Measurements from ENCODE around the gene FNBP1.

FNBP1 gene

DNA sequence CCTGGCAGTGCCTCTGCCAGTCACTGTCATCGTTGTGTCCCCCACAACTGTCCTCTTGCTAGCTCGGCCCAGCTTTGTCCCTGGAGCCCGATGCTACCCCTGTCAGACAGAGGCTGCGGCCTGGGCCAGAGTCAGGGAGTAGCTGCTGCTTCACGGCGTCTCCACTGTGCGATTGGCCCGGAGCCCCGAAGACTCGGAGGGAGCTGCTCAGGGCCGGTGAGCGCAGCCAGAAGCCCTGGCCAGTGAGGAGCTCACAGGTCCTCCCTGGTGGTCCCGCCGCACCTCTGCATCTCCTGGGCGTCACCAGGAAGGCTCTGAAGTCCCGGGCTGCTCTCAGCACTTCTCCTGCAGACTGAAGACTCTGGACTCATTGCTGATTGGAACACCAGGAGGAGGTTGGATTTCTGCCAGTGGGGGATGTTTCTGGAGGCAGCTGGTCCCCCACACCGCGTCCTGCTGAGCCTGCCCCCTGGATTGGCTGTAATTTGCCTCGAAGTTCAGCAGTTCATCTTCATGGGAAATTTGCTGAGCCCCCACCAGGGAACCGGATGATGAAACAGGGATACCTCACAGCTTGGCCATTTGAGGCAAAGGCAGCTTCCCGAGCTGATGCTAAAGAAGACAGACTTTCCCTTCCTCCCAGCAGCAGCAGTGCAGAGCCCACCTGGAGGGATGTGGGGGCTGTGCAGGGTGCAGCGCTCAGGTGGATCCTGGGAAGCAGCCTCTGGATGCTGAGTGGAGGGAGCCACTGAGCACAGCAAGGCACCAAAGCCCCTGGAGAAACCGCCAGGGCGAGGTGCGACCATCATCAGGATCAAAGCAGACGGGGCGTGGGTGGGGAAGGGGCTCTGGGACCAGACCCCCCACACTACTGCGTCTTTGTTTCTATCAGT, 162.1 kb downstream of the FNBP1 start:
- DNase-seq = peak in 1 of 58 donors; percentile 53

GRCh38 chr9:129879991-129880653, 162.9 kb downstream of the FNBP1 start:
- no peak for DNase-seq

GRCh38 chr9:129879103-129879699, 163.8 kb downstream of the FNBP1 start:
- no peak for DNase-seq

- DNase-seq = no peak
Measured at GRCh38 chr9:129878291-129878690, 164.7 kb downstream of the FNBP1 start.

- DNase-seq = no peak
Measured at GRCh38 chr9:129876815-129877214, 166.2 kb downstream of the FNBP1 start.

DNA sequence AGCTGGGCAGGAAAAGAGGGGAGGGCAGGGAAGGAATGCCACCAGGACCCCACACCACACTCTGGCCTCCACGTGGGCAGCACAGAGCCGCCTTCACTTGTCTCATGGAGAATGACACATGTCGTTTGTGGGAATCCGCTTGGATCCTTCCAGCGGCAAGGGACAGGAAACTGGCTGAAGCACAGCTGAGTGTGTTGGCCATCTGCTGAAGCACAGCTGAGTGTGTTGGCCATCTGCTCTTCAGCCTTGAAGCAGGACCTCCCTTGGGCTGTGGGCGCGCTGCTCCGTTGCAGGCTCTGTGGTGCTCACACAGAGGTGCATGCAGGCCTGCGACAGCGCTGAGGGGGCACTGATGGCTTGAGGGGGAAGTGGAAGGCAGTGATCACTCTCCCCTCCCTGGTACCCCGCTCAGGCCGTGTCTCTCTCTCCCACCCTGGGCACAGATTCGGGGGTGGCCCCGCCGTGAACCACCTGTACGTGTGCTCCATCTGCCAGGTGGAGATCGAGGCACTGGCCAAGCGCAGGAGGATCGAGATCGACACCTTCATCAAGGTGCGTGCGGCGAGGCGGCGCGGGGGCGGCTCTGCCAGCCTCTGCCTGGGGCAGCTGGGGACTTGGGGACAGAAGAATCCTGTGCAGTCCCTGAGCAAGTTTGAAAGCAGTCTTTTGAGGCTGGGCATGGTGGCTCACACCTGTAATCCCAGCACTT, 167.1 kb downstream of the FNBP1 start:
- DNase-seq = peak in 3 of 58 donors; percentile 19 to 44 (median 41)

DNA sequence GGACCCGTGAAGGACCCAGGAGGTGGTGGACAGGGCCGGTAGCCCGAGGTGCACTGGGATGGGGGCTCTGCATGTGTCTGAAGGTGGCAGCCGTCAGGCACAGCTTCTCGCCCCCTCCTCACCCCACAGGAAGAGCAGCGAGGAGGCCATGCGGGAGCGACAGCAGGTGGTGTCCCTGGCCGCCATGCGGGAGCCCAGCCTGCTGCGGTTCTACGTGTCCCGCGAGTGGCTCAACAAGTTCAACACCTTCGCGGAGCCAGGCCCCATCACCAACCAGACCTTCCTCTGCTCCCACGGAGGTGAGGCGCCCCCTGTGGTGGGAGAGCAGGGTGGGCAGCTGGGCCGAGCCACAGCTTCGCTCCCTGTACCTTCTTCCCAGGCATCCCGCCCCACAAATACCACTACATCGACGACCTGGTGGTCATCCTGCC, 167.8 kb downstream of the FNBP1 start:
- DNase-seq = no peak

GRCh38 chr9:129874261-129875101, 168.5 kb downstream of the FNBP1 start:
- no peak for DNase-seq

GRCh38 chr9:129873563-129874190, 169.3 kb downstream of the FNBP1 start:
- DNase-seq = no peak

- DNase-seq = no peak
Measured at GRCh38 chr9:129871046-129871445, 171.9 kb downstream of the FNBP1 start.

- DNase-seq = no peak
Measured at GRCh38 chr9:129869585-129870501, 173.1 kb downstream of the FNBP1 start.

DNA sequence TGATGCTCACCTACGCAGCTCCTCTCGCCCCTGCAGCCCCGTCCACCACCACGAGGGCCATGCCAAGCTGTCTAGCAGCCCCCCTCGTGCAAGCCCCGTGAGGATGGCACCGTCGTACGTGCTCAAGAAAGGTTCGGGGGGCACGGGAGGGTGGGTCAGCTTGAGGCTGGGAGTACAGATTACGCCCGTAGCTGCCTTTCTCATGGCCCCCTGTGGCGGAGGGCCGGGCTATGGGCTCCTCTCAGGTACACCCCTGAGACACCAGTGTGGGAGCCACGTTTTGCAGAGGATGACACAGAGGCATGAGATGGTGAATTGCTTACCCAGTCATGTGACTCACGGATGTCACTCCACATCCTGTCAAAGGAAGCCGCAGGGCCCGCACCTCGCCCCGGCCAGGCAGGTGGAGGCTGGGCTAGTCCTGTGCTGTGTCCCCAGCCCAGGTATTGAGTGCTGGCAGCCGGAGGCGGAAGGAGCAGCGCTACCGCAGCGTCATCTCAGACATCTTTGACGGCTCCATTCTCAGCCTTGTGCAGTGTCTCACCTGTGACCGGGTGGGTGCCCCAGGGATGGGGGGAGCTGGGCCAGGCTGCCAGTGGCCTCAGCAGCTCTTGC, 174.0 kb downstream of the FNBP1 start:
- no peak for DNase-seq

- no peak for DNase-seq
Measured at GRCh38 chr9:129868023-129868871, 174.7 kb downstream of the FNBP1 start.

- DNase-seq = no peak
Measured at GRCh38 chr9:129867136-129868022, 175.6 kb downstream of the FNBP1 start.

DNA sequence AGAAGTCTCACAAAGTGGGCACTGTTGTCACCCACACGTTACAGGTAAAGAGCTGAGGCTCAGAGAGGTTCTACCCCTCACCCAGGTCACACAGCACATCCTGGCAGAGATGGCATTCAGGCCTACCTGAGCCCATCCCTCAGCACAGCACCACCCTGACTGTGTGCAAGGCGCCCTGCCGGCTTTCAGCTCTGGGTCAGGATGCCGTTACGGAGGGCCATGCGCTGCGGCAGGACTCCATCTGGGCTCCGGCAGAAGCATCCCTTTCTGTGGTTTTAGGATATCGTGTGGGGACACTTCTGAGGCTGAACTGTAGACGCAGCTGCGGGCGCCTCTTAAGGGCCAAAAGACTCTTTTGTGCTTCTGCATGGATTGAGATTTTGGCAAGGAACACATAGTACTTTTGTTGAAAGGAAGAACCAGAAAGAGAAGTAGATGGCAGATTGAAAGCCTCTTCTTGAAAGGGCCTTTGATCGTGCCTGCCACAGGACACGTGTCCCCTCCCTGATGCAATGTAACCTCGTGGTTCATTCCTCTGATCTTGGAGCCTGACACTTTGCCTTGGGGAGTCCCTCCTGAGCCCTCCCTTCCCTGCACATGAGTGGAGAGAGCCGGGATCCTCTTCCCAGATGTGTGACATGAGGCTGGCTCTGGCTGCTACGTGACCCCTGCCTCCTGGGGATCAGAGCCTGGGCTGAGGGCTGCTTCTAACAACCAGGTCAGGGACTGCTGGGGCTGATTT, 176.4 kb downstream of the FNBP1 start:
- DNase-seq = no peak

Measured in anterior cingulate cortex (tissue), 58 donors.